ENCODE results near the gene IGSF21. TPM values are rescaled to one million over a fixed set of nuclear protein-coding genes. Genes with fewer than 3 reads are reported as not detected.

IGSF21 gene
- total and polyA plus RNA-seq, 7 experiments from 2014 or later: not detected

DNA sequence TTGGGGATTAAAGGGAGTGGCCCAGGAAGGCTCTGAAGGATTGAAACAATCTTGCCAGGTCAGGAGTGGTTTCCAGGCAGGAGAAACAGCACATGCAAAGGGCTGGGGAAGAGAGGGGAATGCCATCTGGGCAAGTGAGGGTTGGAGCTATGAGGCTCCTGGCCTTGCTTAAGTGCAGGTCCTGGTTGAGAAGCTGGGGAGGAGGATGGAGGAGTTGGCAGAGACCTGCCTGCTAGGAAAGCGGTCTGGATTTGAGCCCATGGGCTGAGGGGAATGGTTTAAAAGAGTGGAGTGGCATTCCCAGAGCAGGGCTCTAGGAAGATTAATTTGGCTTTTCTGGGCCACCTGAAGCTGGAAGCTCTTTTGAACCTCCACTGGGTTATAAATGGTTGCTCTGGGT is 9.2 kb downstream of the IGSF21 start:
- Mint-ChIP-seq H3K27ac (no peak overlapping the region), H3K4me1 (peaks cover 0 to 2% (median 2%) of the 10 kb centered on the region in 7 donors), H3K27me3 (peaks cover 20 to 78% (median 62%) of the 10 kb centered on the region in 5 donors), H3K36me3 (no peaks in the 10 kb centered on the region), H3K4me3 (no peak overlapping the region), H3K9me3 (peaks cover 0 to 3% (median 0%) of the 10 kb centered on the region in 11 donors)
- POLR2A ChIA-PET: no interaction called here
- CTCF ChIA-PET: no interaction called here
- intact Hi-C loops (cut with micrococcal nuclease): no loop called here
- H3K27me3 ChIP-seq (ENCODE audit: control insufficient read depth in 2 of 2, insufficient read depth in 2 of 2, low read length in 2 of 2): no peaks in the 10 kb centered on the region
- DNase-seq: no peak
- no peak for ATAC-seq
- no peaks in the 10 kb centered on the region for H3K9me3 ChIP-seq (ENCODE audit: control insufficient read depth in 2 of 3, low read length in 3 of 3)
- H3K4me1 ChIP-seq (ENCODE audit: control insufficient read depth in 2 of 2, insufficient read depth in 2 of 2, low read length in 2 of 2): no peaks in the 10 kb centered on the region
- no peak overlapping the region for H3K4me3 ChIP-seq (ENCODE audit: low read length)
- no peaks in the 10 kb centered on the region for H3K36me3 ChIP-seq (ENCODE audit: control insufficient read depth in 2 of 3, insufficient read depth in 3 of 3, low read length in 3 of 3)
- no peak overlapping the region for H3K27ac ChIP-seq (ENCODE audit: low read depth, low read length)

DNA sequence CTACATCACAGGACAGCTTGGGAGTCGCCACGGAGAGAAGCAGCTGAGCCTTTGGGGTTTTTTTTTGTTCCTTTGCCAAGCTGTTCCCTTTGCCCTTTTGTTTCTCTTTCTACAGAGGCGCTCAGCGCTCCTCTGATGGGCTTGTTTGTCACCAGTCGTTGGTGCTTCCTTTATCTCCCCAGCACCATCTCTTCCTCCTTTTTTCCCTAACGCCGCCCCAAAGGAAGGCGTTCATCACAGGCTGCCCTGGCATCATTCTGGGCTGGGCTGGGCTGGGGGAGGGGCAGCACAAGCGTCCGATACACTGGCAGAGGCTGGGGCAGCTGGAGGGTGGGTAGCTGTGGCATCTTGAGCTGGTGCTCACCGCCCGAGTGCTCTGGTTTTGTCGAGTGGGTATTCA is 10.5 kb downstream of the IGSF21 start:
- no peaks in the 10 kb centered on the region for H3K36me3 Mint-ChIP-seq
- no peak overlapping the region for H3K4me3 Mint-ChIP-seq
- H3K27ac Mint-ChIP-seq: no peak overlapping the region
- peaks cover 7 to 72% (median 53%) of the 10 kb centered on the region in 5 donors for H3K27me3 Mint-ChIP-seq
- ATAC-seq: no peak
- H3K27me3 ChIP-seq (ENCODE audit: control insufficient read depth in 2 of 2, insufficient read depth in 2 of 2, low read length in 2 of 2): no peaks in the 10 kb centered on the region
- ChIA-PET POLR2A (no interaction called here), CTCF (no interaction called here)
- H3K4me1 ChIP-seq (ENCODE audit: control insufficient read depth in 2 of 2, insufficient read depth in 2 of 2, low read length in 2 of 2): no peaks in the 10 kb centered on the region
- intact Hi-C loops (cut with micrococcal nuclease): no loop called here
- H3K27ac ChIP-seq (ENCODE audit: low read depth, low read length): no peak overlapping the region
- H3K4me3 ChIP-seq (ENCODE audit: low read length): no peak overlapping the region
- no peaks in the 10 kb centered on the region for H3K9me3 ChIP-seq (ENCODE audit: control insufficient read depth in 2 of 3, low read length in 3 of 3)
- no peaks in the 10 kb centered on the region for H3K36me3 ChIP-seq (ENCODE audit: control insufficient read depth in 2 of 3, insufficient read depth in 3 of 3, low read length in 3 of 3)
- peaks cover 0 to 3% (median 0%) of the 10 kb centered on the region in 11 donors for H3K9me3 Mint-ChIP-seq
- no peak for DNase-seq
- H3K4me1 Mint-ChIP-seq: no peaks in the 10 kb centered on the region

- no peaks in the 10 kb centered on the region for H3K4me1 Mint-ChIP-seq
- peaks cover 6 to 74% (median 55%) of the 10 kb centered on the region in 5 donors for H3K27me3 Mint-ChIP-seq
- CTCF ChIA-PET: no interaction called here
- Histone ChIP-seq H3K4me1 (ENCODE audit: control insufficient read depth in 2 of 2, insufficient read depth in 2 of 2, low read length in 2 of 2) (no peaks in the 10 kb centered on the region), H3K9me3 (ENCODE audit: control insufficient read depth in 2 of 3, low read length in 3 of 3) (no peaks in the 10 kb centered on the region), H3K4me3 (ENCODE audit: low read length) (no peak overlapping the region), H3K27ac (ENCODE audit: low read depth, low read length) (no peak overlapping the region), H3K36me3 (ENCODE audit: control insufficient read depth in 2 of 3, insufficient read depth in 3 of 3, low read length in 3 of 3) (no peaks in the 10 kb centered on the region), H3K27me3 (ENCODE audit: control insufficient read depth in 2 of 2, insufficient read depth in 2 of 2, low read length in 2 of 2) (no peaks in the 10 kb centered on the region)
- no peak overlapping the region for H3K27ac Mint-ChIP-seq
- H3K9me3 Mint-ChIP-seq: peaks cover 0 to 3% (median 0%) of the 10 kb centered on the region in 11 donors
- DNase-seq (no peak), ATAC-seq (no peak)
- peak overlapping the region in 1 of 10 donors; percentile 20 for H3K4me3 Mint-ChIP-seq
- POLR2A ChIA-PET: no interaction called here
- intact Hi-C loops (cut with micrococcal nuclease): no loop called here
- no peaks in the 10 kb centered on the region for H3K36me3 Mint-ChIP-seq
Observed at GRCh38 chr1:18118491-18118890, 10.9 kb downstream of the IGSF21 start.

DNA sequence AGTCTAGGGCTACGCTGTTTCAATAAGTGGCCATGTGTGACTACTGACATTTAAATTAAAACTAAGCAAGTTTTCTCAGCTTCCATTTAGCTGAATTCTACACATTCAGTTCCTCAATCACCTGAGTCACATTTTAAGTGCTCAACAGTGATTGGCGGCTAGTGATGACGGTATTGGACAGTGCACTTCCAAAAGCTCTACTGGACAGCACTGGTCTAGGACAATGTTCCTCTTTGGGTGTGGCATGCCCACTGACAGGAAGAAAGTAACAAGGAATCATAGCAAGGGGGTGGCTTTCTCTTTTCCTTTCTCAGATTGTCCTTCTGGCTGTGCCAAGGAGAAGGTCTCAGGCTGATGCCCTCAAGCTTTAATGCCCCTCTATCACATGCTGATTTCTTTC is 11.7 kb downstream of the IGSF21 start:
- H3K36me3 Mint-ChIP-seq: no peaks in the 10 kb centered on the region
- Histone ChIP-seq H3K36me3 (ENCODE audit: control insufficient read depth in 2 of 3, insufficient read depth in 3 of 3, low read length in 3 of 3) (no peaks in the 10 kb centered on the region), H3K27me3 (ENCODE audit: control insufficient read depth in 2 of 2, insufficient read depth in 2 of 2, low read length in 2 of 2) (no peaks in the 10 kb centered on the region), H3K4me3 (ENCODE audit: low read length) (no peak overlapping the region), H3K4me1 (ENCODE audit: control insufficient read depth in 2 of 2, insufficient read depth in 2 of 2, low read length in 2 of 2) (no peaks in the 10 kb centered on the region), H3K27ac (ENCODE audit: low read depth, low read length) (no peak overlapping the region), H3K9me3 (ENCODE audit: control insufficient read depth in 2 of 3, low read length in 3 of 3) (no peaks in the 10 kb centered on the region)
- H3K4me3 Mint-ChIP-seq: no peak overlapping the region
- intact Hi-C loops (cut with micrococcal nuclease): no loop called here
- peaks cover 0 to 3% (median 0%) of the 10 kb centered on the region in 11 donors for H3K9me3 Mint-ChIP-seq
- CTCF ChIA-PET: no interaction called here
- POLR2A ChIA-PET: no interaction called here
- no peaks in the 10 kb centered on the region for H3K4me1 Mint-ChIP-seq
- H3K27me3 Mint-ChIP-seq: peaks cover 6 to 66% (median 49%) of the 10 kb centered on the region in 5 donors
- DNase-seq (no peak), ATAC-seq (no peak)
- no peak overlapping the region for H3K27ac Mint-ChIP-seq

DNA sequence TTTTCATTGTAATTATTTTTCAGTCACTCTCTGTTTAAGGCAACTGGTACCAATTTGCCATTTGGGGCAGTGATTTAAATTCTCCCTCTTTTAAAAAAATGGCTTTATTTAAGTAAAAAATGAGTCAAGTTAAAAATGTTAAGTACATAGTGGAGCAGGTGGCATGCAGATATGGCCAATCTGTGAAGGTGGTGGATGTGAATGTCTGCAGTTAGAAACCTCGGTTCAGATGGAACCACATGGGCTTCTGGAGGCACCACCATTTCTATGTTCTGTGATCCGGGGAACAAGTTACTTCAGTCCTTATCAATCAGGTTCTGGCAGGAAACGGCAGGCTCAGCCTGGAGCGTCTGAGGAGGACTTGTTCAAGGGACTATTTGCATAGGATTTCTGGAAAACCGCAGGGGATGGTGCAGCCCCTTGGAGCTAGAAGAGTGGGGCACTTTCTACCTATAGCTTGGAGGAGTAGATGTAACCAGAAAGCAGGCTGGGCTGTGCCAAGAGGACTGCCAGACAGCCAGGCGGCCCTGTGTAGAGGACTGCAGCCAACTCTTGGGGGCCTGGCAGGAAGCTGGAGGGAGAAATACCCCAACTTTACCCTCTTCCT is 12.3 kb downstream of the IGSF21 start:
- DNase-seq (no peak), ATAC-seq (no peak)
- no peaks in the 10 kb centered on the region for H3K36me3 Mint-ChIP-seq
- peaks cover 0 to 3% (median 0%) of the 10 kb centered on the region in 11 donors for H3K9me3 Mint-ChIP-seq
- Histone ChIP-seq H3K27ac (ENCODE audit: low read depth, low read length) (no peak overlapping the region), H3K9me3 (ENCODE audit: control insufficient read depth in 2 of 3, low read length in 3 of 3) (no peaks in the 10 kb centered on the region), H3K27me3 (ENCODE audit: control insufficient read depth in 2 of 2, insufficient read depth in 2 of 2, low read length in 2 of 2) (no peaks in the 10 kb centered on the region), H3K36me3 (ENCODE audit: control insufficient read depth in 2 of 3, insufficient read depth in 3 of 3, low read length in 3 of 3) (no peaks in the 10 kb centered on the region), H3K4me1 (ENCODE audit: control insufficient read depth in 2 of 2, insufficient read depth in 2 of 2, low read length in 2 of 2) (no peaks in the 10 kb centered on the region), H3K4me3 (ENCODE audit: low read length) (no peak overlapping the region)
- intact Hi-C loops (cut with micrococcal nuclease): no loop called here
- no peak overlapping the region for H3K4me3 Mint-ChIP-seq
- ChIA-PET POLR2A (no interaction called here), CTCF (interaction anchor here (0.5 kb wide), 1 partner anchor 626 kb away, joined by 3 read pairs; no protein-coding TSS in a partner anchor)
- H3K27ac Mint-ChIP-seq: no peak overlapping the region
- no peaks in the 10 kb centered on the region for H3K4me1 Mint-ChIP-seq
- peaks cover 6 to 64% (median 50%) of the 10 kb centered on the region in 5 donors for H3K27me3 Mint-ChIP-seq

DNA sequence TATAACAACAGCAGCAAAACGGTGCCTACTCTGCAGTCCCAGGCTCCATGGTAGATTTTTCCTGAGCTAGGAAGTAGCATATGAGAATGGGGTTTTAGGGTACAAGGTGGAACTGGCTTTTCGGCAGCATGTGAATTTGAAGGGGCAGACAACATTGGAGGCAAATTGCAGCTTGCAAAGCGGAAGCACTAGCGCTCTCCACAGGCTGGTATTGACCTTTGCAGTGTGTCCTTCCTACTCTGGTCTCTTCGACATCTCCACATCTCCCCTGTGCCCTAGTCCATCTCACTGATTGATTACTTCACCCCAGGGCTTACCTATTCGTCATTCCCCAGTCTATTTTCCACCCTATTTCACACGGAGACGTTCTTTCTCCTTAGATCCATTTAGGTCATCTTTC is 13.0 kb downstream of the IGSF21 start:
- ChIA-PET CTCF (interaction anchor here (0.5 kb wide), 1 partner anchor 627 kb away, joined by 3 read pairs; no protein-coding TSS in a partner anchor), POLR2A (no interaction called here)
- H3K9me3 Mint-ChIP-seq: peaks cover 0 to 3% (median 0%) of the 10 kb centered on the region in 11 donors
- intact Hi-C loops (cut with micrococcal nuclease): no loop called here
- H3K4me3 ChIP-seq (ENCODE audit: low read length): no peak overlapping the region
- no peaks in the 10 kb centered on the region for H3K4me1 ChIP-seq (ENCODE audit: control insufficient read depth in 2 of 2, insufficient read depth in 2 of 2, low read length in 2 of 2)
- no peaks in the 10 kb centered on the region for H3K9me3 ChIP-seq (ENCODE audit: control insufficient read depth in 2 of 3, low read length in 3 of 3)
- no peaks in the 10 kb centered on the region for H3K27me3 ChIP-seq (ENCODE audit: control insufficient read depth in 2 of 2, insufficient read depth in 2 of 2, low read length in 2 of 2)
- H3K36me3 Mint-ChIP-seq: no peaks in the 10 kb centered on the region
- ATAC-seq: no peak
- H3K4me3 Mint-ChIP-seq: no peak overlapping the region
- H3K27me3 Mint-ChIP-seq: peaks cover 6 to 57% (median 44%) of the 10 kb centered on the region in 5 donors
- DNase-seq: no peak
- no peak overlapping the region for H3K27ac ChIP-seq (ENCODE audit: low read depth, low read length)
- H3K27ac Mint-ChIP-seq: no peak overlapping the region
- H3K4me1 Mint-ChIP-seq: no peaks in the 10 kb centered on the region
- no peaks in the 10 kb centered on the region for H3K36me3 ChIP-seq (ENCODE audit: control insufficient read depth in 2 of 3, insufficient read depth in 3 of 3, low read length in 3 of 3)

- peaks cover 0 to 3% (median 0%) of the 10 kb centered on the region in 11 donors for H3K9me3 Mint-ChIP-seq
- ChIA-PET POLR2A (no interaction called here), CTCF (no interaction called here)
- H3K4me1 Mint-ChIP-seq: no peaks in the 10 kb centered on the region
- no peak for DNase-seq
- ATAC-seq: no peak
- Histone ChIP-seq H3K27ac (ENCODE audit: low read depth, low read length) (no peak overlapping the region), H3K27me3 (ENCODE audit: control insufficient read depth in 2 of 2, insufficient read depth in 2 of 2, low read length in 2 of 2) (no peaks in the 10 kb centered on the region), H3K4me3 (ENCODE audit: low read length) (no peak overlapping the region), H3K36me3 (ENCODE audit: control insufficient read depth in 2 of 3, insufficient read depth in 3 of 3, low read length in 3 of 3) (no peaks in the 10 kb centered on the region), H3K9me3 (ENCODE audit: control insufficient read depth in 2 of 3, low read length in 3 of 3) (no peaks in the 10 kb centered on the region), H3K4me1 (ENCODE audit: control insufficient read depth in 2 of 2, insufficient read depth in 2 of 2, low read length in 2 of 2) (no peaks in the 10 kb centered on the region)
- H3K36me3 Mint-ChIP-seq: no peaks in the 10 kb centered on the region
- no peak overlapping the region for H3K27ac Mint-ChIP-seq
- intact Hi-C loops (cut with micrococcal nuclease): no loop called here
- no peak overlapping the region for H3K4me3 Mint-ChIP-seq
- H3K27me3 Mint-ChIP-seq: peaks cover 6 to 54% (median 44%) of the 10 kb centered on the region in 5 donors
Observed at GRCh38 chr1:18121072-18121820, 13.6 kb downstream of the IGSF21 start.
